Mesenchymal stem cell (in vitro differentiated cells and primary cell): Measurements from ENCODE around the gene AGAP2.

Experiments
- DNase-seq: peaks from one replicate; pipeline ENCODE4 v3.0.0-alpha.2; 2013
- H2AFZ ChIP-seq: one replicate; pipeline ENCODE4 v1.6.1; 2013; ENCODE audit warnings: low read depth, mild to moderate bottlenecking, control low read depth, inconsistent platforms, low read length, moderate library complexity
- H2AK5ac ChIP-seq: 2 replicates; pipeline ENCODE4 v1.6.1; 2013; ENCODE audit warnings: low read length, moderate library complexity, mild to moderate bottlenecking, inconsistent platforms; ENCODE audit not compliant: severe bottlenecking
- H2BK120ac ChIP-seq: one replicate; pipeline ENCODE4 v1.6.1; 2013; ENCODE audit warnings: low read depth, mild to moderate bottlenecking, inconsistent platforms, low read length, moderate library complexity
- H2BK12ac ChIP-seq, 2 experiments: one replicate each; pipeline ENCODE4 v1.6.1; 2013; ENCODE audit warnings: inconsistent platforms in 2 of 2, low read length in 2 of 2, mild to moderate bottlenecking in 2 of 2, moderate library complexity in 2 of 2, control low read depth in 1 of 2
- H2BK15ac ChIP-seq: one replicate; pipeline ENCODE4 v1.6.1; 2013; ENCODE audit warnings: mild to moderate bottlenecking, low read depth, inconsistent platforms; ENCODE audit not compliant: poor library complexity, severe bottlenecking
- H2BK5ac ChIP-seq: 2 replicates; pipeline ENCODE4 v1.6.1; 2013; ENCODE audit warnings: low read depth, mild to moderate bottlenecking, low read length, control low read depth, inconsistent platforms; ENCODE audit not compliant: poor library complexity, severe bottlenecking
- H3K14ac ChIP-seq, 2 experiments: one replicate each; pipeline ENCODE4 v1.6.1; 2013; ENCODE audit warnings: inconsistent platforms in 2 of 2, low read length in 2 of 2, control low read depth in 1 of 2, mild to moderate bottlenecking in 1 of 2, moderate library complexity in 1 of 2
- H3K18ac ChIP-seq, 2 experiments: one replicate each; pipeline ENCODE4 v1.6.1; 2013; ENCODE audit warnings: inconsistent platforms in 2 of 2, low read length in 2 of 2, control low read depth in 1 of 2, low read depth in 1 of 2, mild to moderate bottlenecking in 1 of 2
- H3K23ac ChIP-seq, 2 experiments: one replicate each; pipeline ENCODE4 v1.6.1; 2013; ENCODE audit warnings: inconsistent platforms in 2 of 2, low read length in 2 of 2, mild to moderate bottlenecking in 2 of 2, moderate library complexity in 2 of 2, control low read depth in 1 of 2
- H3K27ac ChIP-seq: 2 replicates; pipeline ENCODE4 v1.5.1; 2013; ENCODE audit warnings: mild to moderate bottlenecking, moderate library complexity, low read length, control low read depth, inconsistent platforms; ENCODE audit not compliant: poor library complexity, severe bottlenecking
- H3K27me3 ChIP-seq, 2 experiments: 2 replicates each; pipeline versions ENCODE4 v1.6.1 to v1.7.0; 2013; ENCODE audit warnings: low read length in 2 of 2, mild to moderate bottlenecking in 2 of 2, moderate library complexity in 2 of 2, control low read depth in 1 of 2, inconsistent platforms in 1 of 2; ENCODE audit not compliant: control insufficient read depth in 1 of 2, insufficient read depth in 1 of 2
- H3K36me3 ChIP-seq, 2 experiments: 2 replicates each; pipeline versions ENCODE4 v1.6.1 to v1.7.0; 2013; ENCODE audit warnings: low read length in 2 of 2, control low read depth in 1 of 2, inconsistent platforms in 1 of 2, low read depth in 1 of 2, mild to moderate bottlenecking in 1 of 2; ENCODE audit not compliant: insufficient read depth in 2 of 2, control insufficient read depth in 1 of 2
- H3K4ac ChIP-seq, 2 experiments: one replicate each; pipeline ENCODE4 v1.6.1; 2013; ENCODE audit warnings: inconsistent platforms in 2 of 2, low read length in 2 of 2, mild to moderate bottlenecking in 2 of 2, moderate library complexity in 2 of 2, control low read depth in 1 of 2, low read depth in 1 of 2
- H3K4me1 ChIP-seq: 2 replicates; pipeline ENCODE4 v1.6.1; 2013; ENCODE audit warnings: low read depth, low read length, control low read depth; ENCODE audit not compliant: control insufficient read depth, insufficient read depth
- H3K4me2 ChIP-seq: 2 replicates; pipeline ENCODE4 v1.6.1; 2013; ENCODE audit warnings: low read length, mild to moderate bottlenecking, inconsistent platforms; ENCODE audit not compliant: poor library complexity, severe bottlenecking
- H3K4me3 ChIP-seq, 2 experiments: 2 replicates each; pipeline versions ENCODE4 v1.5.1 to v1.7.0; 2013; ENCODE audit warnings: low read length in 2 of 2, mild to moderate bottlenecking in 2 of 2, control low read depth in 1 of 2, low read depth in 1 of 2; ENCODE audit not compliant: insufficient read depth in 1 of 2
- H3K79me1 ChIP-seq: replicated peaks from 2 replicates; pipeline ENCODE4 v1.6.1; 2013; ENCODE audit warnings: mild to moderate bottlenecking, control low read depth, low read length, inconsistent platforms; ENCODE audit not compliant: poor library complexity, severe bottlenecking
- H3K9ac ChIP-seq: 2 replicates; pipeline ENCODE4 v1.7.0; 2013; ENCODE audit warnings: mild to moderate bottlenecking, low read length, moderate library complexity
- H3K9me3 ChIP-seq: 2 replicates; pipeline ENCODE4 v1.7.0; 2013; ENCODE audit warnings: mild to moderate bottlenecking, low read length; ENCODE audit not compliant: control insufficient read depth
- H4K8ac ChIP-seq: one replicate; pipeline ENCODE4 v1.6.1; 2013; ENCODE audit warnings: inconsistent platforms, mild to moderate bottlenecking, low read length, moderate library complexity
- H4K91ac ChIP-seq: one replicate; pipeline ENCODE4 v1.6.1; 2013; ENCODE audit warnings: mild to moderate bottlenecking, low read length, inconsistent platforms
- WGBS: methylation state at CpG from one replicate; pipeline ENCODE4 v1.1.7; 2013; ENCODE audit warnings: mixed read lengths; 5-methylcytosine and 5-hydroxymethylcytosine counted together

Gene AGAP2

DNA sequence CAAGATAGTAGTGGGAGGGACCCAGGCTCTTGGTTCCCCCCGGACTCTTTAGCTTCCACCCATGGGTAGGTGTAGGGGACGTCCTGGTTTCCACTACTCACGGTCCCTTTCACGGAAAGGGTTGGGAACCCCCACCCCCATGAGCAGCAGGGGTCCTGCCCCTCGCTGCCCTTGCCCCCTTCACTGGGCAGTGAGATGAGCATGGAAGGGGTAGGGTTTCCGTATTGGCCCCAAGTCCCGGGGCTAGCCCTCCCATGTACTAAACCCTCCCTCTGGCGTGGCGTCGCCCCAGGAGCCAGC is 12.7 kb downstream of the AGAP2 start:
- Histone ChIP-seq H3K4me2 (peak overlapping the region; percentile 88), H3K4ac (no peak overlapping the region), H2AK5ac (no peak overlapping the region), H3K4me1 (peaks cover 21% of the 10 kb centered on the region), H2BK120ac (no peak overlapping the region), H3K36me3 (peaks cover 12 to 17% of the 10 kb centered on the region in 2 experiments), H3K27ac (no peak overlapping the region), H4K8ac (no peak overlapping the region), H3K27me3 (peaks cover 46 to 59% of the 10 kb centered on the region in 2 experiments), H2BK5ac (no peak overlapping the region), H3K14ac (no peak overlapping the region), H3K79me1 (no peaks in the 10 kb centered on the region), H3K9ac (peak overlapping the region; percentile 93), H3K9me3 (no peaks in the 10 kb centered on the region), H2BK15ac (peak overlapping the region; percentile 30), H3K4me3 (peak overlapping the region in 1 of 2 experiments; percentile 93), H2BK12ac (no peak overlapping the region), H3K18ac (peak overlapping the region in 1 of 2 experiments; percentile 37), H2AFZ (no peak overlapping the region), H4K91ac (peak overlapping the region; percentile 1), H3K23ac (no peak overlapping the region)
- WGBS, result 17% methylated on average over 10 of the region's 10 CpGs
- no peak for DNase-seq

DNA sequence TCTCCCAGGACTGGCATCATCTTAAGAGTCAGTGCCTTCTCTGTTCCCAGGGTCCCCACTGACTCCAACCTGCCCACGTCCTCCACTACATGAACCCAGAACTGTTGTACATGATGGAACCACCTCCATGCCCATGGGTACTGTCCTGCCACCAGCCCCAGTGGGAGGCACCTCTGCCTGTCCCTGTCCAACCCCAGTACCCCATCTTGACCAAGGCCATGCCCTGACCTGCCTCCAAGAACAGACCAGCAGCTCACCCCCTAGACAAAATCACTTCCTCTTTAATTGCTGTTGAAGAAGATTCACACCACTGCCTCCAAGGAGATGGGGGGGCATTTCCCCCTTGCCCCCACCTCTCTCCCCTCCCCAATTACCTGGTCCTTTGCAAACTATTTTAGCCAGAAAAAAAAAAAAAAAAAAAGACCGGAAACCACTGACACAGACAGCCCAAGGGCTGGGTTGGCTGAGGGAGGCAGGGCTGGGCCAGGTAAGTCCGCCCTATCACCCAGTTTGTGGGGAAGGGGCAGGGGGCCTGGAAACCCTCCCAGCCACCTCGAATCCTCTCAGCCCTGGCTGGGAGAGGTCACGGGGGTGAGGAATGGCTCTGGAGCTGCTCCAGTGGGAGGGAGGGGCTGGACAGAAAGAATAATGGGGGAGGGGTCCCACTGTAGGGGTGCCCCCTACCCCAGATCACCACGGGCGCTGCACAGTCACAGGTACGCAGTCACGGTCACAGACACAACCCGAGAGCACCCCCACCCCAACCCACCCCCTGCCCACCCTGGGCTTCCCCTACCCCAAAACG is 13.4 kb downstream of the AGAP2 start:
- Histone ChIP-seq H3K9ac (no peak overlapping the region), H3K14ac (no peak overlapping the region)
- 77% methylated on average over 6 of the region's 11 CpGs for WGBS

GRCh38 chr12:57724003-57724935 is 14.3 kb downstream of the AGAP2 start:
- Histone ChIP-seq H3K27me3 (peaks cover 34 to 46% of the 10 kb centered on the region in 2 experiments), H3K14ac (no peak overlapping the region), H3K79me1 (no peaks in the 10 kb centered on the region), H2AK5ac (no peak overlapping the region), H3K27ac (no peak overlapping the region), H3K9ac (no peak overlapping the region), H4K8ac (no peak overlapping the region), H2BK15ac (no peak overlapping the region), H3K4me3 (no peak overlapping the region), H3K36me3 (peaks cover 27 to 30% of the 10 kb centered on the region in 2 experiments), H3K4ac (no peak overlapping the region), H3K18ac (no peak overlapping the region), H4K91ac (peak overlapping the region; percentile 19), H3K23ac (peak overlapping the region in 1 of 2 experiments; percentile 40), H2BK12ac (no peak overlapping the region), H2AFZ (no peak overlapping the region), H2BK5ac (no peak overlapping the region), H2BK120ac (no peak overlapping the region), H3K4me1 (peaks cover 21% of the 10 kb centered on the region), H3K9me3 (no peaks in the 10 kb centered on the region), H3K4me2 (no peak overlapping the region)
- no peak for DNase-seq
- 80% methylated on average over 12 of the region's 12 CpGs for WGBS

More for the DNA sequence above, 13.4 kb downstream of the AGAP2 start:
- Histone ChIP-seq H2BK5ac (no peak overlapping the region), H3K9me3 (no peaks in the 10 kb centered on the region), H3K4me2 (no peak overlapping the region), H3K18ac (no peak overlapping the region), H2AFZ (no peak overlapping the region), H4K8ac (no peak overlapping the region), H3K27me3 (peaks cover 40 to 53% of the 10 kb centered on the region in 2 experiments), H2BK120ac (no peak overlapping the region), H3K36me3 (peaks cover 18 to 23% of the 10 kb centered on the region in 2 experiments), H3K4ac (no peak overlapping the region), H2BK12ac (no peak overlapping the region), H3K4me1 (peaks cover 21% of the 10 kb centered on the region), H2AK5ac (no peak overlapping the region), H3K23ac (no peak overlapping the region), H3K79me1 (no peaks in the 10 kb centered on the region), H2BK15ac (no peak overlapping the region), H3K27ac (no peak overlapping the region), H3K4me3 (no peak overlapping the region), H4K91ac (no peak overlapping the region)
- no peak for DNase-seq

DNA sequence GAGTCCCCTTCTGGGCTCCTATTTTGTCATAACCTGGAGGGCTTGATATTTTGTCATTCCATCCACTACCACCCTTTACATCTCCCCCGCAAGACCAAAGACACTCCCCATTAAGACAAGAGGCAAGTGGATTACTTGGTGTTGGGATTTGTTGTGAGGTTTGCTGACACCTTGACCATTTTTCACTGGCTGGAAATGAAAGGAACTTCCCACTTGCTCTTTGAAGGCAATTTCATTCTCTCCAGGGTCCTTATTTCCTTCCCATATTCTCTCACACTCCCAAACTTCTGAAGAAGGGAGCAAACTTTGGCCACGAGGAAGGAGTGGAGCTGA is 14.9 kb downstream of the AGAP2 start:
- no peak overlapping the region for H2AK5ac ChIP-seq
- no peak overlapping the region for H3K4me2 ChIP-seq
- H3K79me1 ChIP-seq, result no peaks in the 10 kb centered on the region
- H4K8ac ChIP-seq, result no peak overlapping the region
- no peak overlapping the region for H3K4me3 ChIP-seq
- no peak overlapping the region for H2BK12ac ChIP-seq
- H3K4ac ChIP-seq, result no peak overlapping the region
- H3K27me3 ChIP-seq, result peaks cover 31 to 43% of the 10 kb centered on the region in 2 experiments
- H2BK15ac ChIP-seq, result no peak overlapping the region
- no peak overlapping the region for H3K23ac ChIP-seq
- H3K36me3 ChIP-seq, result peaks cover 34 to 37% of the 10 kb centered on the region in 2 experiments
- no peak overlapping the region for H2BK5ac ChIP-seq
- H2AFZ ChIP-seq, result no peak overlapping the region
- no peak overlapping the region for H4K91ac ChIP-seq
- H2BK120ac ChIP-seq, result no peak overlapping the region
- H3K14ac ChIP-seq, result no peak overlapping the region
- DNase-seq, result no peak
- no peaks in the 10 kb centered on the region for H3K9me3 ChIP-seq
- peaks cover 21% of the 10 kb centered on the region for H3K4me1 ChIP-seq
- no peak overlapping the region for H3K27ac ChIP-seq
- H3K18ac ChIP-seq, result no peak overlapping the region
- no CpG with 5 or more reads among the region's 2 CpGs for WGBS
- no peak overlapping the region for H3K9ac ChIP-seq
